ENCODE measurements around the gene FRMD4A.

GRCh38 chr10:14036233-14036632, 294.5 kb downstream of the FRMD4A start:
- TF ChIP-seq CTCF (IDR thresholded peaks at IDR 0.05 in 2 of 3, conservative IDR thresholded peaks at IDR 0.05 in 1 of 3; ENCODE audit: control insufficient read depth in 2 of 3, extremely low read depth in 1 of 3, insufficient read depth in 1 of 3, low read depth in 3 of 3, low read length in 3 of 3) (no peak), SMAD1 (IDR thresholded peaks at IDR 0.05; ENCODE audit: low read depth, partially characterized antibody) (no peak), SPI1 (IDR thresholded peaks at IDR 0.05; ENCODE audit: borderline replicate concordance, insufficient read depth, low read depth, low read length) (no peak), ESRRA (IDR thresholded peaks at IDR 0.05; ENCODE audit: low read length) (no peak), TCF7 (IDR thresholded peaks at IDR 0.05; ENCODE audit: borderline replicate concordance) (no peak), CHD2 (IDR thresholded peaks at IDR 0.05; ENCODE audit: borderline replicate concordance, low read depth, low read length) (no peak)

All from GM12878 (cell line).